ENCODE data around the gene KIAA0930.

KIAA0930 gene

GRCh38 chr22:45273452-45274075, 32.9 kb upstream of the KIAA0930 start:
- no peak overlapping the region for H3K27ac ChIP-seq (ENCODE audit: low read depth, low read length)
- H3K27me3 ChIP-seq (ENCODE audit: control insufficient read depth in 5 of 5, insufficient read depth in 4 of 5, low read length in 5 of 5): peaks cover 2 to 7% (median 5%) of the 10 kb centered on the region in 5 donors
- no peaks in the 10 kb centered on the region for H3K36me3 ChIP-seq (ENCODE audit: control insufficient read depth in 5 of 5, insufficient read depth in 5 of 5, low read length in 5 of 5)
- no peak overlapping the region for H3K4me3 ChIP-seq (ENCODE audit: low read depth in 1 of 5, low read length in 5 of 5)
- no peaks in the 10 kb centered on the region for H3K9me3 ChIP-seq (ENCODE audit: control insufficient read depth in 5 of 5, low read length in 5 of 5)
- no peak overlapping the region for H3K9ac ChIP-seq (ENCODE audit: low read length in 5 of 5)
- H3K4me1 ChIP-seq (ENCODE audit: control insufficient read depth in 5 of 5, insufficient read depth in 5 of 5, low read length in 5 of 5): peaks cover 2 to 39% (median 36%) of the 10 kb centered on the region in 5 donors

GRCh38 chr22:45272498-45272897, 31.8 kb upstream of the KIAA0930 start:
- H3K27me3 ChIP-seq (ENCODE audit: control insufficient read depth in 5 of 5, insufficient read depth in 4 of 5, low read length in 5 of 5): peaks cover 0 to 7% (median 3%) of the 10 kb centered on the region in 5 donors
- no peaks in the 10 kb centered on the region for H3K36me3 ChIP-seq (ENCODE audit: control insufficient read depth in 5 of 5, insufficient read depth in 5 of 5, low read length in 5 of 5)
- H3K9me3 ChIP-seq (ENCODE audit: control insufficient read depth in 5 of 5, low read length in 5 of 5): no peaks in the 10 kb centered on the region
- peaks cover 2 to 38% (median 37%) of the 10 kb centered on the region in 5 donors for H3K4me1 ChIP-seq (ENCODE audit: control insufficient read depth in 5 of 5, insufficient read depth in 5 of 5, low read length in 5 of 5)
- no peak overlapping the region for H3K4me3 ChIP-seq (ENCODE audit: low read depth in 1 of 5, low read length in 5 of 5)
- H3K9ac ChIP-seq (ENCODE audit: low read length in 5 of 5): no peak overlapping the region
- no peak overlapping the region for H3K27ac ChIP-seq (ENCODE audit: low read depth, low read length)

- peaks cover 2 to 38% (median 37%) of the 10 kb centered on the region in 5 donors for H3K4me1 ChIP-seq (ENCODE audit: control insufficient read depth in 5 of 5, insufficient read depth in 5 of 5, low read length in 5 of 5)
- H3K4me3 ChIP-seq (ENCODE audit: low read depth in 1 of 5, low read length in 5 of 5): peak overlapping the region in 1 of 5 donors; percentile 9
- peak overlapping the region; percentile 45 for H3K27ac ChIP-seq (ENCODE audit: low read depth, low read length)
- peak overlapping the region in 1 of 5 donors; percentile 37 for H3K9ac ChIP-seq (ENCODE audit: low read length in 5 of 5)
- H3K9me3 ChIP-seq (ENCODE audit: control insufficient read depth in 5 of 5, low read length in 5 of 5): no peaks in the 10 kb centered on the region
- H3K36me3 ChIP-seq (ENCODE audit: control insufficient read depth in 5 of 5, insufficient read depth in 5 of 5, low read length in 5 of 5): no peaks in the 10 kb centered on the region
- H3K27me3 ChIP-seq (ENCODE audit: control insufficient read depth in 5 of 5, insufficient read depth in 4 of 5, low read length in 5 of 5): peaks cover 0 to 8% (median 3%) of the 10 kb centered on the region in 5 donors
Measured at GRCh38 chr22:45271667-45272201, 31.0 kb upstream of the KIAA0930 start.

- Histone ChIP-seq H3K36me3 (ENCODE audit: control insufficient read depth in 5 of 5, insufficient read depth in 5 of 5, low read length in 5 of 5) (no peaks in the 10 kb centered on the region), H3K4me3 (ENCODE audit: low read depth in 1 of 5, low read length in 5 of 5) (peak overlapping the region in 1 of 5 donors; percentile 65), H3K27me3 (ENCODE audit: control insufficient read depth in 5 of 5, insufficient read depth in 4 of 5, low read length in 5 of 5) (peaks cover 0 to 8% (median 2%) of the 10 kb centered on the region in 5 donors), H3K9me3 (ENCODE audit: control insufficient read depth in 5 of 5, low read length in 5 of 5) (no peaks in the 10 kb centered on the region), H3K27ac (ENCODE audit: low read depth, low read length) (no peak overlapping the region), H3K4me1 (ENCODE audit: control insufficient read depth in 5 of 5, insufficient read depth in 5 of 5, low read length in 5 of 5) (peaks cover 2 to 38% (median 37%) of the 10 kb centered on the region in 5 donors), H3K9ac (ENCODE audit: low read length in 5 of 5) (no peak overlapping the region)
Measured at GRCh38 chr22:45270095-45271020, 29.7 kb upstream of the KIAA0930 start.

- H3K4me1 ChIP-seq (ENCODE audit: control insufficient read depth in 5 of 5, insufficient read depth in 5 of 5, low read length in 5 of 5): peaks cover 2 to 40% (median 37%) of the 10 kb centered on the region in 5 donors
- peak overlapping the region in 3 of 5 donors; percentile 22 to 69 (median 62) for H3K9ac ChIP-seq (ENCODE audit: low read length in 5 of 5)
- H3K27ac ChIP-seq (ENCODE audit: low read depth, low read length): no peak overlapping the region
Measured at GRCh38 chr22:45268958-45269844, 28.5 kb upstream of the KIAA0930 start.

GRCh38 chr22:45268167-45268957, 27.7 kb upstream of the KIAA0930 start:
- peak overlapping the region in 4 of 5 donors; percentile 61 to 66 (median 64) for H3K4me3 ChIP-seq (ENCODE audit: low read depth in 1 of 5, low read length in 5 of 5)
- H3K27me3 ChIP-seq (ENCODE audit: control insufficient read depth in 5 of 5, insufficient read depth in 4 of 5, low read length in 5 of 5): peaks cover 0 to 8% (median 2%) of the 10 kb centered on the region in 5 donors
- H3K27ac ChIP-seq (ENCODE audit: low read depth, low read length): no peak overlapping the region
- H3K36me3 ChIP-seq (ENCODE audit: control insufficient read depth in 5 of 5, insufficient read depth in 5 of 5, low read length in 5 of 5): no peaks in the 10 kb centered on the region
- peaks cover 6 to 48% (median 46%) of the 10 kb centered on the region in 5 donors for H3K4me1 ChIP-seq (ENCODE audit: control insufficient read depth in 5 of 5, insufficient read depth in 5 of 5, low read length in 5 of 5)
- H3K9ac ChIP-seq (ENCODE audit: low read length in 5 of 5): peak overlapping the region in 3 of 5 donors; percentile 22 to 69 (median 54)
- H3K9me3 ChIP-seq (ENCODE audit: control insufficient read depth in 5 of 5, low read length in 5 of 5): no peaks in the 10 kb centered on the region

More at GRCh38 chr22:45268958-45269844, 28.5 kb upstream of the KIAA0930 start:
- H3K36me3 ChIP-seq (ENCODE audit: control insufficient read depth in 5 of 5, insufficient read depth in 5 of 5, low read length in 5 of 5): no peaks in the 10 kb centered on the region
- H3K27me3 ChIP-seq (ENCODE audit: control insufficient read depth in 5 of 5, insufficient read depth in 4 of 5, low read length in 5 of 5): peaks cover 0 to 8% (median 2%) of the 10 kb centered on the region in 5 donors
- H3K4me3 ChIP-seq (ENCODE audit: low read depth in 1 of 5, low read length in 5 of 5): peak overlapping the region; percentile 63 to 66 (median 63)
- no peaks in the 10 kb centered on the region for H3K9me3 ChIP-seq (ENCODE audit: control insufficient read depth in 5 of 5, low read length in 5 of 5)

GRCh38 chr22:45265535-45265934, 24.8 kb upstream of the KIAA0930 start:
- no peak overlapping the region for H3K9ac ChIP-seq (ENCODE audit: low read length in 5 of 5)
- no peaks in the 10 kb centered on the region for H3K36me3 ChIP-seq (ENCODE audit: control insufficient read depth in 5 of 5, insufficient read depth in 5 of 5, low read length in 5 of 5)
- peaks cover 5 to 50% (median 45%) of the 10 kb centered on the region in 5 donors for H3K4me1 ChIP-seq (ENCODE audit: control insufficient read depth in 5 of 5, insufficient read depth in 5 of 5, low read length in 5 of 5)
- H3K9me3 ChIP-seq (ENCODE audit: control insufficient read depth in 5 of 5, low read length in 5 of 5): no peaks in the 10 kb centered on the region
- peaks cover 0 to 8% (median 2%) of the 10 kb centered on the region in 5 donors for H3K27me3 ChIP-seq (ENCODE audit: control insufficient read depth in 5 of 5, insufficient read depth in 4 of 5, low read length in 5 of 5)
- no peak overlapping the region for H3K27ac ChIP-seq (ENCODE audit: low read depth, low read length)
- H3K4me3 ChIP-seq (ENCODE audit: low read depth in 1 of 5, low read length in 5 of 5): no peak overlapping the region

- Histone ChIP-seq H3K9me3 (ENCODE audit: control insufficient read depth in 5 of 5, low read length in 5 of 5) (no peaks in the 10 kb centered on the region), H3K36me3 (ENCODE audit: control insufficient read depth in 5 of 5, insufficient read depth in 5 of 5, low read length in 5 of 5) (no peaks in the 10 kb centered on the region), H3K9ac (ENCODE audit: low read length in 5 of 5) (peak overlapping the region in 4 of 5 donors; percentile 8 to 56 (median 42)), H3K27me3 (ENCODE audit: control insufficient read depth in 5 of 5, insufficient read depth in 4 of 5, low read length in 5 of 5) (peaks cover 0 to 3% (median 0%) of the 10 kb centered on the region in 5 donors), H3K4me1 (ENCODE audit: control insufficient read depth in 5 of 5, insufficient read depth in 5 of 5, low read length in 5 of 5) (peaks cover 5 to 33% (median 29%) of the 10 kb centered on the region in 5 donors), H3K4me3 (ENCODE audit: low read depth in 1 of 5, low read length in 5 of 5) (peak overlapping the region in 1 of 5 donors; percentile 17), H3K27ac (ENCODE audit: low read depth, low read length) (no peak overlapping the region)
Measured at GRCh38 chr22:45263463-45264269, 23.0 kb upstream of the KIAA0930 start.
